HG03460 (cell line): ENCODE results near the gene SAPCD1.

Experiments
- ATAC-seq: cut with Tn5 transposase; IDR thresholded peaks from one replicate; pipeline ENCODE4 v1.9.1; 2021; ENCODE audit not compliant: unreplicated experiment

SAPCD1 gene

GRCh38 chr6:31762356-31762755 is at the start of gene SAPCD1:
Gene SAPCD1, plus strand, starts transcription at chr6:31762656. Its CDS starts 399 bp downstream, at chr6:31763055.
- ATAC-seq = no peak

GRCh38 chr6:31713465-31713864 is 49.0 kb upstream of the SAPCD1 start:
- no peak for ATAC-seq

- no peak for ATAC-seq
These were observed 48.3 kb upstream of the SAPCD1 start for GRCh38 chr6:31713991-31714684.

GRCh38 chr6:31715022-31715958 is 47.2 kb upstream of the SAPCD1 start, which contains the start of gene LY6G6D:
Gene LY6G6D, plus strand, starts transcription at chr6:31715348. Its CDS starts 8 bp downstream, at chr6:31715356.
- ATAC-seq = no peak

GRCh38 chr6:31717499-31718222 is 44.8 kb upstream of the SAPCD1 start:
- ATAC-seq = no peak

- ATAC-seq = no peak
These were observed 44.2 kb upstream of the SAPCD1 start for GRCh38 chr6:31718265-31718664.

- ATAC-seq = no peak
These were observed 43.5 kb upstream of the SAPCD1 start for GRCh38 chr6:31719001-31719400.

GRCh38 chr6:31720196-31720770 is 42.2 kb upstream of the SAPCD1 start:
- ATAC-seq = no peak

GRCh38 chr6:31721351-31722020 is 41.0 kb upstream of the SAPCD1 start, which contains the start of gene LY6G6C:
Gene LY6G6C, minus strand, starts transcription at chr6:31721746. Its CDS starts 67 bp downstream, at chr6:31721679.
- ATAC-seq = no peak

- no peak for ATAC-seq
These were observed 40.3 kb upstream of the SAPCD1 start for GRCh38 chr6:31722173-31722572.

GRCh38 chr6:31723245-31723979 is 39.0 kb upstream of the SAPCD1 start, which contains the start of gene MPIG6B:
Gene MPIG6B, plus strand, starts transcription at chr6:31723373. Its CDS starts 11 bp downstream, at chr6:31723384.
- no peak for ATAC-seq

GRCh38 chr6:31723980-31724691 is 38.3 kb upstream of the SAPCD1 start:
- ATAC-seq = no peak

- ATAC-seq = no peak
These were observed 36.7 kb upstream of the SAPCD1 start for GRCh38 chr6:31725502-31726350.

- ATAC-seq = peak; percentile 43
These were observed 35.3 kb upstream of the SAPCD1 start for GRCh38 chr6:31727034-31727716.

- no peak for ATAC-seq
These were observed 34.5 kb upstream of the SAPCD1 start for GRCh38 chr6:31727717-31728671.
